ENCODE results near the gene STK32B.
A peak's percentile ranks its signal among the peaks of the same experiment; 100 is the strongest.

STK32B gene

DNA sequence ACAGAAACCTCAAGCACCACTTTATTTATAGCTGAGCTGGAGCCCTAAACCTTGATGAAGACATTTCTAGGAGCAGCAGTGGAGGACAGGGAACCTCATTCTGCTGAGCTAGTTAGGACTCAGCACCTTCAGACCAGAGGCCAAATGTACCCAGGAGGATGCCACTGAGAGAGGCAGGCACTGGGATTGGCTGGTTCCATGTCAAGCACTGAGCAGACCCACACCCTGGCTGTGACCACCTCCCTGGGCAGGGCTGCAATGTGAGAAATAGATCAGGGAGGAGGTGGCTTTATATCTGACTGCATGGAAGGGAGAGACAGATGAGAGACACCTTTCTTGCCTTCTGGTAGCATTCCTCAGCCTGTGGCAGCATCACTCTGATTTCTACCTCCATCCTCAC lies 304.6 kb downstream of the STK32B start:
- no peak overlapping the region for H3K4me3 ChIP-seq (ENCODE audit: low read depth, low read length)
- DNase-seq (ENCODE audit: low read depth), result no peak
- TF ChIP-seq, protein P1, sequence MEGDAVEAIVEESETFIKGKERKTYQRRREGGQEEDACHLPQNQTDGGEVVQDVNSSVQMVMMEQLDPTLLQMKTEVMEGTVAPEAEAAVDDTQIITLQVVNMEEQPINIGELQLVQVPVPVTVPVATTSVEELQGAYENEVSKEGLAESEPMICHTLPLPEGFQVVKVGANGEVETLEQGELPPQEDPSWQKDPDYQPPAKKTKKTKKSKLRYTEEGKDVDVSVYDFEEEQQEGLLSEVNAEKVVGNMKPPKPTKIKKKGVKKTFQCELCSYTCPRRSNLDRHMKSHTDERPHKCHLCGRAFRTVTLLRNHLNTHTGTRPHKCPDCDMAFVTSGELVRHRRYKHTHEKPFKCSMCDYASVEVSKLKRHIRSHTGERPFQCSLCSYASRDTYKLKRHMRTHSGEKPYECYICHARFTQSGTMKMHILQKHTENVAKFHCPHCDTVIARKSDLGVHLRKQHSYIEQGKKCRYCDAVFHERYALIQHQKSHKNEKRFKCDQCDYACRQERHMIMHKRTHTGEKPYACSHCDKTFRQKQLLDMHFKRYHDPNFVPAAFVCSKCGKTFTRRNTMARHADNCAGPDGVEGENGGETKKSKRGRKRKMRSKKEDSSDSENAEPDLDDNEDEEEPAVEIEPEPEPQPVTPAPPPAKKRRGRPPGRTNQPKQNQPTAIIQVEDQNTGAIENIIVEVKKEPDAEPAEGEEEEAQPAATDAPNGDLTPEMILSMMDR (conservative IDR thresholded peaks at IDR 0.05; ENCODE audit: low read depth, low read length), result no peak

DNA sequence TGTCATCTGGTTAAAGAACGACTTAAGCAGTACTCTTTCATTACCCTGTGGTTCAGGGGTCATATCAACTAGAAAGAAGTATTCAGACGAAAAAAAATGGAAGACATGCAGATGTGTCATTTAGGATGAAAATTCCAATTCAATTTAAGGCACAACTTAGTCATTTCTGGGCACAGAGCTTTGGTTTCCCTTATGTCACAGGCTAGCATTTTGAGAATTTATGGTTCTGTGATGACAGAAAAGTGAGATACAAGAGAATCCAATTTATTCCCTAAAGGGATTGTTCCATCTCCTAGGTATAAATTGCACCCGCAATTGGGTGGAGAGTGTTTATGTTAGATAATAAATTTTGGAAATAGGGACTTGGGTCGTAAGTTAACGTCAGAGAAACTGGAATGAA lies 306.6 kb downstream of the STK32B start:
- DNase-seq (ENCODE audit: low read depth), result no peak
- TF ChIP-seq, protein P1 (conservative IDR thresholded peaks at IDR 0.05; ENCODE audit: low read depth, low read length), result no peak
- H3K4me3 ChIP-seq (ENCODE audit: low read depth, low read length), result no peak overlapping the region

DNA sequence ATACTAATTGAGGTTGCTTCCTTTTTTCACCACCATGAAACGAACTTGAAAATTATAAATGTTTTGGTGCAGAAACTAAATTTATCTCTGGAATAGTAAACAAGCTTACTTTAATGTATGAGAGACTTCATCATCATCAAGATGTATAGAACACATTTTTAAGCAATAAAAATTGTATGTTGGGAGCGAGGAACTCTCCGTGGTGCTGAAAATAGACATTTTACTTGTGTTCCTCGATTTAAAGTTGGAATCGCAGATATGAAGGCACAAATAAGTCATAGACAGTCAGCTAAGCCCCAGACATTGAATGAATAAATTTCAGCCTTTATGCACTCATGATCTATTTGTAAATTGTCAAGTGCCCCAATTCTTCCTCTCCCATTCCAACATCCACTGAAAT lies 310.7 kb downstream of the STK32B start:
- H3K4me3 ChIP-seq (ENCODE audit: low read depth, low read length), result no peak overlapping the region
- DNase-seq (ENCODE audit: low read depth), result peak; percentile 36
- TF ChIP-seq, protein P1 (conservative IDR thresholded peaks at IDR 0.05; ENCODE audit: low read depth, low read length), result no peak

DNA sequence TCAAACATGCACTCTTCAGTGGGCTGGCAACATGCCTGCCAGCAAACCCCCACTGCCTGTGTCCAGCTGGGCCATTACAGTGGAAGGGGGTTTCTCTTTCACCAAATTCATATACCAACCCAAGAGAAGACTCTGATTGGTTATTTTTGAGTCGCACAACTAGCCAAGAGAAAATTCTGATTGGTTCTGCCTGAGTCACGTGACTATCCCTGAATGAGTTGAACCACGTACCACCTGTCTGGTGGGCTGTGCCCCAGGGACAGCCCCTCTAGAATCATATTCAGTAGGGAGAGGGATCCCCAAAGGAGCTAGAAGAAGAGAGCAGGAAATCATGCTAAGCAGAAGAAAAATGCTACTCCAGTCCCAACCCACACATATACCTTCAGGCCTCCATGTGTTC lies 313.1 kb downstream of the STK32B start:
- TF ChIP-seq, protein P1 (conservative IDR thresholded peaks at IDR 0.05; ENCODE audit: low read depth, low read length), result no peak
- H3K4me3 ChIP-seq (ENCODE audit: low read depth, low read length), result no peak overlapping the region
- DNase-seq (ENCODE audit: low read depth), result no peak

DNA sequence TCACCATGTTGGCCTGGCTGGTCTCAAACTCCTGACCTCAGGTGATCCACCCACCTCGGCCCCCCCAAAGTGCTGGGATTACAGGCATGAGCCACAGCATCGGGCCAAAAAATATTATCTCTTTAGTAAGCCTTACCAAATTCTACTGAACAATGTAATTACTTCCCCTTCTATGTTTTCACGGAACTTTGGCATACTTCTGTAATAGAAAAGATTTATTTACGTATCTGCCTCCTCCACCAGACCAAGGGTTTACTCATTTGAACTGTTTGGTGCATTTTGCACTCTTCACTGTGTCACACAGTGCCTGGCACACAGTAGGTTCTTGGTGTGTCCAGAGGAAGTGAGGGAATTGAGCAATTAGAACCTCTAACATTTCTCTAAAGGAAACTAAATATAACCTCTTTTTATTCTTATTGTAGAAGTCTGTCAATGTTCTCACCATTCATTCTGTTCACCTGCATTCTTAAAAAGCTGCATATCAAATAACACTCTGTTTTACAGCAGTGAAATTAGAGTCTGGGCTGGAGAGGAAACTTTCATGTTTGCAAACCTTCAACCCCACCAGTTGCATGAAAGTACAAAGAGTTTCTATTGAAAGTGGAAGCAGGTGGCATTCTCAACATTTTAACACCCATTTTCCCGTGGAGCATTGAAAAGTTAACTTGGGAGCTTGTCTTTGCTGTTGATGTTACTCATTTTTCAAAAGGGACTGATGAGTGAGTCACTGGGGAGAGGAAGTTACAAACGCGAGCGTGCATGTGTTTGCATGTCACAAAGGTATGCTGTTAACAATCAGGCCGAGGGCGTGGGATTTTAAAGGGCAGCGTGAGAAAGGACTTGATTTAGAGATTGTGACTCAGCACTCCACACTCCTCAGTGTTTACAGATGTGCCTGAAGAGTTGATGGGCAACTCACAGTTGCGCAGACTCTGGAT lies 314.1 kb downstream of the STK32B start:
- no peak overlapping the region for H3K4me3 ChIP-seq (ENCODE audit: low read depth, low read length)
- peak; percentile 49 for DNase-seq (ENCODE audit: low read depth)
- TF ChIP-seq, protein P1 (conservative IDR thresholded peaks at IDR 0.05; ENCODE audit: low read depth, low read length), result no peak

DNA sequence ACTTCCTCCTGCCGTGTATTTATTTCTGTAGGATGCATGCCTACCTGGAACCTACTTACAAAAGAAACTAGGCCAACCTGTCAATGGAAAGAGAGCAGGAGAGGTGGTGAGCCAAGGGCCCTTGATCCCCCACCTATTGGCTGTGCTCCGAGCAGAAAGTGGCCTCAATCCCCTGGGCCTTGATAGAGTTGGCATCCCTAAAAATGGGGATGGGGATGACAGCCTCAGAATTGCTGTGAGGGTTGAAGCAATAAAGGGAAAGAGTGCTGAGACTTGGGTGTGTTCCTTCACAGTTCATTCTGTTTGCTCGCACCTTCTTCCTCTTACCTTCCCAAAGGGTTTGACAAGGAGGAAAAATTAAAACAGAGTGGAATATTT lies 314.7 kb downstream of the STK32B start:
- TF ChIP-seq, protein P1 (conservative IDR thresholded peaks at IDR 0.05; ENCODE audit: low read depth, low read length), result no peak
- no peak overlapping the region for H3K4me3 ChIP-seq (ENCODE audit: low read depth, low read length)
- no peak for DNase-seq (ENCODE audit: low read depth)

DNA sequence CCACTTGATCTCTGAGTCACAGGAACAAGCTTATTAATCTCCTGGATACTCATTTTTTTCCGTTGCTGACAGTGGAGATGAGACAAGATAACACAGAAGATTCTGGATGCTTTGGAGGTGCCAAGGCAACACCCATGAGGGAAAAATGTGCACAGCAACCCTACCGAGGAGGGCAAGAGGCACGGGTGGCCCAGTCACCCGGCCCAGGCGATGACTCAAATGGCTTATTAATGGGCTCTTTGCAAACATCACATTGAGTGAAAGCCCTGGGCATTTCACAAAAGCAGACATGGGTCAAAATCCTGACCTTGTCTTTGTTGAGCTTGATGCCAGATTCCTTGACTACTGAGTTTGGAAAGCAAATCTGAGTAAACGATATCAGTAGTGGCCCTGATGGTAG lies 315.1 kb downstream of the STK32B start:
- no peak for DNase-seq (ENCODE audit: low read depth)
- TF ChIP-seq, protein P1 (conservative IDR thresholded peaks at IDR 0.05; ENCODE audit: low read depth, low read length), result no peak
- no peak overlapping the region for H3K4me3 ChIP-seq (ENCODE audit: low read depth, low read length)
